Effector CD8-positive, alpha-beta T cell (primary cell): ENCODE results near the gene HOXB6.

Experiments
- DNase-seq: peaks from one replicate; lab custom pipeline; 2025; lab: John Stamatoyannopoulos, UW

The HOXB6 gene

GRCh38 chr17:48609759-48610281, 5.0 kb upstream of the HOXB6 start:
- no peak for DNase-seq

- no peak for DNase-seq
These were observed 4.2 kb upstream of the HOXB6 start for GRCh38 chr17:48609033-48609432.

GRCh38 chr17:48608494-48608834, 3.7 kb upstream of the HOXB6 start:
- no peak for DNase-seq

- no peak for DNase-seq
These were observed 2.3 kb upstream of the HOXB6 start for GRCh38 chr17:48606892-48607614.

GRCh38 chr17:48605991-48606891, 1.5 kb upstream of the HOXB6 start:
- no peak for DNase-seq

GRCh38 chr17:48605409-48605919, 678 bp upstream of the HOXB6 start:
- no peak for DNase-seq

- DNase-seq = no peak
These were observed 622 bp downstream of the HOXB6 start for GRCh38 chr17:48603959-48604769.

- DNase-seq = no peak
These were observed 3.0 kb downstream of the HOXB6 start for GRCh38 chr17:48601539-48602425.

- no peak for DNase-seq
These were observed 3.6 kb downstream of the HOXB6 start for GRCh38 chr17:48601207-48601538.

- no peak for DNase-seq
These were observed 4.3 kb downstream of the HOXB6 start for GRCh38 chr17:48600244-48601098.

- no peak for DNase-seq
These were observed 5.4 kb downstream of the HOXB6 start for GRCh38 chr17:48599354-48599753.

- DNase-seq = no peak
These were observed 6.0 kb downstream of the HOXB6 start for GRCh38 chr17:48598736-48599135.

- DNase-seq = no peak
These were observed 6.8 kb downstream of the HOXB6 start for GRCh38 chr17:48597778-48598631.

GRCh38 chr17:48597528-48597777, 7.3 kb downstream of the HOXB6 start:
- DNase-seq = no peak

GRCh38 chr17:48596735-48597527, 7.9 kb downstream of the HOXB6 start:
- DNase-seq = no peak

- no peak for DNase-seq
These were observed 8.6 kb downstream of the HOXB6 start for GRCh38 chr17:48596000-48596734.

- DNase-seq = no peak
These were observed 9.3 kb downstream of the HOXB6 start for GRCh38 chr17:48595278-48595999.
